NCI-H345 treated with DMSO at 0.1 percent for 48 hours (cell line): ENCODE measurements around the gene IPO5.
"Not testable (repeated sequence)": the region's sequence is repeated elsewhere in the genome, so short reads cannot be mapped to it uniquely, and the experiment has no call there.

Experiments used
- DNase-seq: peaks from one replicate; lab custom pipeline; 2025; ENCODE audit not compliant: unreplicated experiment; lab: John Stamatoyannopoulos, UW

The IPO5 gene

GRCh38 chr13:97948041-97948440 lies 5.4 kb upstream of the IPO5 start:
- no peak for DNase-seq

GRCh38 chr13:97949316-97949715 lies 4.2 kb upstream of the IPO5 start:
- DNase-seq: not testable (repeated sequence)

GRCh38 chr13:97951376-97951775 lies 2.1 kb upstream of the IPO5 start:
- DNase-seq: no peak

- not testable (repeated sequence) for DNase-seq
Observed at GRCh38 chr13:97952831-97953230, 644 bp upstream of the IPO5 start.

- no peak for DNase-seq
Observed at GRCh38 chr13:97961340-97961739, 7.9 kb downstream of the IPO5 start.

GRCh38 chr13:97962887-97963286 lies 9.4 kb downstream of the IPO5 start:
- DNase-seq: no peak

GRCh38 chr13:97967226-97967625 lies 13.8 kb downstream of the IPO5 start:
- no peak for DNase-seq

GRCh38 chr13:97967948-97968347 lies 14.5 kb downstream of the IPO5 start:
- DNase-seq: no peak

- DNase-seq: no peak
Observed at GRCh38 chr13:97971519-97971918, 18.0 kb downstream of the IPO5 start.

- no peak for DNase-seq
Observed at GRCh38 chr13:97974773-97975172, 21.3 kb downstream of the IPO5 start.

- DNase-seq: no peak
Observed at GRCh38 chr13:97975280-97975847, 21.9 kb downstream of the IPO5 start.

- DNase-seq: peak; percentile 82
Observed at GRCh38 chr13:97975848-97976609, 22.6 kb downstream of the IPO5 start.

GRCh38 chr13:97976610-97977521 lies 23.4 kb downstream of the IPO5 start:
- DNase-seq: no peak

GRCh38 chr13:97977982-97978381 lies 24.5 kb downstream of the IPO5 start:
- DNase-seq: no peak

GRCh38 chr13:97978651-97979050 lies 25.2 kb downstream of the IPO5 start:
- no peak for DNase-seq

GRCh38 chr13:97979051-97979450 lies 25.6 kb downstream of the IPO5 start:
- no peak for DNase-seq

GRCh38 chr13:97979556-97979955 lies 26.1 kb downstream of the IPO5 start:
- no peak for DNase-seq

GRCh38 chr13:97982286-97982685 lies 28.8 kb downstream of the IPO5 start:
- no peak for DNase-seq

- DNase-seq: no peak
Observed at GRCh38 chr13:97986835-97987234, 33.4 kb downstream of the IPO5 start.

GRCh38 chr13:97999653-98000052 lies 46.2 kb downstream of the IPO5 start:
- DNase-seq: no peak

GRCh38 chr13:98004107-98004506 lies 50.6 kb downstream of the IPO5 start:
- no peak for DNase-seq

GRCh38 chr13:98004997-98005396 lies 51.5 kb downstream of the IPO5 start:
- DNase-seq: not testable (repeated sequence)
